ENCODE data around the gene UXS1.
"Not testable (repeated sequence)": the region's sequence is repeated elsewhere in the genome, so short reads cannot be mapped to it uniquely, and the experiment has no call there.

Gene UXS1

DNA sequence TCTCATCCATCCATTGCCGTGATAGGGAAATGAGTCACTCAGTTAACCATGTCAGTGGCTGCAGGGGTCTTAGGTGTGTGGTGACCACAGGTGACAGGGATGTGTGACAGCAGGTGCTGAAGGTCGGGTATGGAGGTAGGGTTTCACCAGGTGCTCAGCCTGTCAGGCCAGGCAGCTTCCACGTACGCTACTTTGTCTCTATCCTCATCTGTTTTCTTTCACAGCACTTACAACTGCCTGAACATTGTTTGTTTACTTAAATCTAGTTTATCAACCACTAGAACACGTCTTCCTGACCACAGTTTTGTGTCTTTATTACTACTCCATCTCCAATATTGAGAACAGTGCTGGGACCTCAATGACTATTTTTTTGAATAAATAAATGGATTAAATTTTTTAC lies 11.4 kb upstream of the UXS1 start:
- H3K36me3 ChIP-seq (ENCODE audit: insufficient read depth, low read length), result no peaks in the 10 kb centered on the region
- no peak overlapping the region for H3K4me3 ChIP-seq (ENCODE audit: low read length)
- H3K27me3 ChIP-seq (ENCODE audit: control insufficient read depth, insufficient read depth, low read length), result peaks cover 19% of the 10 kb centered on the region
- H3K9ac ChIP-seq (ENCODE audit: low read depth, low read length), result no peak overlapping the region
- H3K4me2 ChIP-seq (ENCODE audit: low read length), result no peak overlapping the region
- H3K4me1 ChIP-seq (ENCODE audit: control insufficient read depth, insufficient read depth, low read length), result no peaks in the 10 kb centered on the region
- H3K9me3 ChIP-seq (replicated peaks; ENCODE audit: low read length), result no peaks in the 10 kb centered on the region

- H3K9me3 ChIP-seq (replicated peaks; ENCODE audit: low read length); H3K9ac ChIP-seq (ENCODE audit: low read depth, low read length); H3K4me1 ChIP-seq (ENCODE audit: control insufficient read depth, insufficient read depth, low read length); H3K4me2 ChIP-seq (ENCODE audit: low read length); H3K4me3 ChIP-seq (ENCODE audit: low read length); H3K36me3 ChIP-seq (ENCODE audit: insufficient read depth, low read length): not testable (repeated sequence)
- H3K27me3 ChIP-seq (ENCODE audit: control insufficient read depth, insufficient read depth, low read length), result peaks cover 19% of the 10 kb centered on the region
These were observed 10.4 kb upstream of the UXS1 start for GRCh38 chr2:106204551-106204950.

GRCh38 chr2:106201661-106202060 lies 7.6 kb upstream of the UXS1 start:
- no peak overlapping the region for H3K9ac ChIP-seq (ENCODE audit: low read depth, low read length)
- no peaks in the 10 kb centered on the region for H3K9me3 ChIP-seq (replicated peaks; ENCODE audit: low read length)
- no peak overlapping the region for H3K4me2 ChIP-seq (ENCODE audit: low read length)
- peaks cover 19% of the 10 kb centered on the region for H3K27me3 ChIP-seq (ENCODE audit: control insufficient read depth, insufficient read depth, low read length)
- no peaks in the 10 kb centered on the region for H3K36me3 ChIP-seq (ENCODE audit: insufficient read depth, low read length)
- H3K4me3 ChIP-seq (ENCODE audit: low read length), result no peak overlapping the region
- H3K4me1 ChIP-seq (ENCODE audit: control insufficient read depth, insufficient read depth, low read length), result peaks cover 5% of the 10 kb centered on the region

- no peaks in the 10 kb centered on the region for H3K9me3 ChIP-seq (replicated peaks; ENCODE audit: low read length)
- peaks cover 18% of the 10 kb centered on the region for H3K27me3 ChIP-seq (ENCODE audit: control insufficient read depth, insufficient read depth, low read length)
- H3K4me1 ChIP-seq (ENCODE audit: control insufficient read depth, insufficient read depth, low read length), result peaks cover 14% of the 10 kb centered on the region
- no peaks in the 10 kb centered on the region for H3K36me3 ChIP-seq (ENCODE audit: insufficient read depth, low read length)
- no peak overlapping the region for H3K4me3 ChIP-seq (ENCODE audit: low read length)
- peak overlapping the region; percentile 14 for H3K9ac ChIP-seq (ENCODE audit: low read depth, low read length)
- H3K4me2 ChIP-seq (ENCODE audit: low read length), result peak overlapping the region; percentile 57
These were observed 3.8 kb upstream of the UXS1 start for GRCh38 chr2:106197878-106198277.

GRCh38 chr2:106195981-106196380 lies 1.9 kb upstream of the UXS1 start:
- Histone ChIP-seq H3K4me3 (ENCODE audit: low read length) (no peak overlapping the region), H3K27me3 (ENCODE audit: control insufficient read depth, insufficient read depth, low read length) (peaks cover 3% of the 10 kb centered on the region), H3K4me1 (ENCODE audit: control insufficient read depth, insufficient read depth, low read length) (peaks cover 18% of the 10 kb centered on the region)

DNA sequence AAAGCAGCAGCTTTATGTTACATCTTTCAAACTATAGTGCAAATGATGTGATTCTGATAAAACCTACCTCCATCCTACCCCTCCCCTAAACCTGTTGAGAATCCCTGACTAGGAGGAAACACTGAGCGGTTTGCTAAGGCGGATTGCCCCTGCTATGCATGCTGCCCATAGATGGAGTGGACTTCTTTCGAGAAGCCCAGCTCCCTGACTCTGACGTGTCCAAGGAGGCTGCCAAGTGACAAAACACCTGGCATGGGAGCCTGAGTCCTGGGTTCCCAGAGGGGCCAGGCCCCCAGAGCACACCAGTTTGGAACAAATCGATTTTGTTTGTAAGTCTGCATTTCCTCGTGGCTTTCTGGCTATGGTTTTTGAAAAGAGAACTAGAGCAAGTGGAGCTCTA lies 1.4 kb upstream of the UXS1 start:
- peak overlapping the region; percentile 80 for H3K4me2 ChIP-seq (ENCODE audit: low read length)
- H3K36me3 ChIP-seq (ENCODE audit: insufficient read depth, low read length), result no peaks in the 10 kb centered on the region
- no peaks in the 10 kb centered on the region for H3K9me3 ChIP-seq (replicated peaks; ENCODE audit: low read length)
- no peaks in the 10 kb centered on the region for H3K27me3 ChIP-seq (ENCODE audit: control insufficient read depth, insufficient read depth, low read length)
- no peak overlapping the region for H3K4me3 ChIP-seq (ENCODE audit: low read length)
- H3K9ac ChIP-seq (ENCODE audit: low read depth, low read length), result no peak overlapping the region
- H3K4me1 ChIP-seq (ENCODE audit: control insufficient read depth, insufficient read depth, low read length), result peaks cover 18% of the 10 kb centered on the region

More at GRCh38 chr2:106195981-106196380, 1.9 kb upstream of the UXS1 start:
- H3K4me2 ChIP-seq (ENCODE audit: low read length), result no peak overlapping the region
- H3K36me3 ChIP-seq (ENCODE audit: insufficient read depth, low read length), result no peaks in the 10 kb centered on the region
- no peaks in the 10 kb centered on the region for H3K9me3 ChIP-seq (replicated peaks; ENCODE audit: low read length)
- no peak overlapping the region for H3K9ac ChIP-seq (ENCODE audit: low read depth, low read length)

GRCh38 chr2:106193690-106193976 lies 468 bp downstream of the UXS1 start:
- H3K4me2 ChIP-seq (ENCODE audit: low read length), result peak overlapping the region; percentile 96
- H3K36me3 ChIP-seq (ENCODE audit: insufficient read depth, low read length), result no peaks in the 10 kb centered on the region
- H3K9me3 ChIP-seq (replicated peaks; ENCODE audit: low read length), result no peaks in the 10 kb centered on the region
- H3K27me3 ChIP-seq (ENCODE audit: control insufficient read depth, insufficient read depth, low read length), result no peaks in the 10 kb centered on the region
- H3K4me1 ChIP-seq (ENCODE audit: control insufficient read depth, insufficient read depth, low read length), result peaks cover 25% of the 10 kb centered on the region
- peak overlapping the region; percentile 88 for H3K9ac ChIP-seq (ENCODE audit: low read depth, low read length)
- H3K4me3 ChIP-seq (ENCODE audit: low read length), result peak overlapping the region; percentile 89

- Histone ChIP-seq H3K4me1 (ENCODE audit: control insufficient read depth, insufficient read depth, low read length) (peaks cover 25% of the 10 kb centered on the region), H3K9ac (ENCODE audit: low read depth, low read length) (peak overlapping the region; percentile 88), H3K9me3 (replicated peaks; ENCODE audit: low read length) (no peaks in the 10 kb centered on the region), H3K27me3 (ENCODE audit: control insufficient read depth, insufficient read depth, low read length) (no peaks in the 10 kb centered on the region), H3K4me3 (ENCODE audit: low read length) (peak overlapping the region; percentile 89), H3K36me3 (ENCODE audit: insufficient read depth, low read length) (no peaks in the 10 kb centered on the region), H3K4me2 (ENCODE audit: low read length) (peak overlapping the region; percentile 96)
These were observed 1.1 kb downstream of the UXS1 start for GRCh38 chr2:106192752-106193689.

DNA sequence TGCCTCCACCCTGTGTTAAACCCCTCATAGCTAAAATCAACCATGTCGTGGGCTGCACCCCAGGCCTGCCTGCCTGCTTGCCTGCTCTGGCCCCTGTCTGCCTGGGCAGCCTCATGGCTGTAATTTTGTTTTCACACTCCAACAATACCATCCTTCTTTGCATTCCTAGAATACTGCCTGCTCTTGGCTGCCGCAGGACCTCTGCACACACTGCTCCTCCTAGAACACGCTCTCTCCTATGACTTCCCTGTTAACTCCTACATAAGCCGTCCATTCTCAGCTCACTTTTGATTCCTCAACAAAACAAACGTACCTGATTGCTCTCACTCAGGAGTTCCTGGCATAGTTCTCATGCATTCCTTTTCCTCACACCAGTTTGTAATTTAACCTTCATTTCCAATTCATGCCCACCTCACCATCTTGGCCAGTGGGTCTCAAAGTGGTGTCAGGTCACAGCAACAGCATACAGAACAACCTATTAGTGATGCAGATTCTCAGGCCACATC lies 2.5 kb downstream of the UXS1 start:
- Histone ChIP-seq H3K36me3 (ENCODE audit: insufficient read depth, low read length) (no peaks in the 10 kb centered on the region), H3K4me3 (ENCODE audit: low read length) (no peak overlapping the region), H3K9ac (ENCODE audit: low read depth, low read length) (no peak overlapping the region), H3K4me2 (ENCODE audit: low read length) (no peak overlapping the region), H3K4me1 (ENCODE audit: control insufficient read depth, insufficient read depth, low read length) (peaks cover 20% of the 10 kb centered on the region), H3K9me3 (replicated peaks; ENCODE audit: low read length) (no peaks in the 10 kb centered on the region), H3K27me3 (ENCODE audit: control insufficient read depth, insufficient read depth, low read length) (no peaks in the 10 kb centered on the region)

- no peak overlapping the region for H3K9ac ChIP-seq (ENCODE audit: low read depth, low read length)
- H3K4me2 ChIP-seq (ENCODE audit: low read length), result no peak overlapping the region
- H3K4me3 ChIP-seq (ENCODE audit: low read length), result no peak overlapping the region
- H3K36me3 ChIP-seq (ENCODE audit: insufficient read depth, low read length), result no peaks in the 10 kb centered on the region
- no peaks in the 10 kb centered on the region for H3K9me3 ChIP-seq (replicated peaks; ENCODE audit: low read length)
- H3K4me1 ChIP-seq (ENCODE audit: control insufficient read depth, insufficient read depth, low read length), result peaks cover 17% of the 10 kb centered on the region
- H3K27me3 ChIP-seq (ENCODE audit: control insufficient read depth, insufficient read depth, low read length), result no peaks in the 10 kb centered on the region
These were observed 4.2 kb downstream of the UXS1 start for GRCh38 chr2:106189764-106190468.

DNA sequence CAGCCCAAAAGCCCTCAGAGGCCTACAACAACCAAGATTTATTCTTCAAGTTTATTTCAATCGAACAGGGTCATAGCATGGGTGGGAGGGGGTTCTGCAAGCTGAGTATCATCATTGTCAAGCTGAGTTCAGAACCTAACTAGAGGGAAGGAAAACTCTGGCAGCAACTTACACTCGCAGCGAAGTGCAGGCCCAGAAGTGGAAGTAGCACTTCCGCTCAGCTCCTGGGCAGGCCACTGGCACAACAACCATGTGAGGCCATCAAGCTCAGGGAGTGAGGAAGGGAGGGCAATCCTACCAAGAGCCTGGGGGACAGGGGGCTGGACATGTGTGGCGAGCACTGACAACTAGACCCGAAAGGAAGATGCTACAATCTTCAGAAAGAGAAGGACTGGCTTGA lies 4.8 kb downstream of the UXS1 start:
- no peaks in the 10 kb centered on the region for H3K36me3 ChIP-seq (ENCODE audit: insufficient read depth, low read length)
- no peak overlapping the region for H3K9ac ChIP-seq (ENCODE audit: low read depth, low read length)
- peaks cover 16% of the 10 kb centered on the region for H3K4me1 ChIP-seq (ENCODE audit: control insufficient read depth, insufficient read depth, low read length)

More for the DNA sequence above, 4.8 kb downstream of the UXS1 start:
- no peaks in the 10 kb centered on the region for H3K9me3 ChIP-seq (replicated peaks; ENCODE audit: low read length)
- H3K4me3 ChIP-seq (ENCODE audit: low read length), result no peak overlapping the region
- no peaks in the 10 kb centered on the region for H3K27me3 ChIP-seq (ENCODE audit: control insufficient read depth, insufficient read depth, low read length)
- H3K4me2 ChIP-seq (ENCODE audit: low read length), result no peak overlapping the region
